ENCODE data around the gene HECA. TPM values are rescaled to one million over a fixed set of nuclear protein-coding genes. Genes with fewer than 3 reads are reported as not detected.
A peak's percentile ranks its signal among the peaks of the same experiment; 100 is the strongest.

Gene HECA
- total and polyA plus RNA-seq, 2 experiments from 2014 or later = 8.9 to 27.8 TPM

DNA sequence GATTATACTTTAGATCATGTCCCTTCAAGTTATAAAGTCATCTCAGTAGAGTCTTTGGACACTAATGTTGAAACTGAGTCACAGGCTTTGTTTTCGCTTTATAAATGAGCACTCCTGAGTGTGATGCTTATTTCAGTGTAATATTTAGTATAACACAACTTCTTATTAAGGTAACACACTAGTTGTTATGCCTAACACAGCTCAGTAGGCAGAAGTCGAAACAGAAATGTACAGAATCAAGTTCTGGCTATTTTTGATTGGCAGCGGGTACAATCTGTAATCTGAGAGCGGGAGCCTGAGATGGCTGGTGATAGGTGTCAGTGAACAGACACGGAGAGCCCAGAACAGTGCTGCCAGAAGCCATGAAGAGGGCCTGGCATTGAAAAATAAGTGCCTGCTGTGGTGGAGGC is 11.4 kb downstream of the HECA start:
- no peaks in the 10 kb centered on the region for H3K36me3 ChIP-seq (replicated peaks; ENCODE audit: insufficient read depth, low read depth)
- no peak overlapping the region for H3K4me3 ChIP-seq
- H3K4me2 ChIP-seq = no peak overlapping the region
- H3K9me2 ChIP-seq (replicated peaks; ENCODE audit: insufficient read depth) = no peaks in the 10 kb centered on the region
- no peaks in the 10 kb centered on the region for H3K27me3 ChIP-seq
- H3K9me3 ChIP-seq (ENCODE audit: low read depth) = no peaks in the 10 kb centered on the region
- TF ChIP-seq, protein P1, sequence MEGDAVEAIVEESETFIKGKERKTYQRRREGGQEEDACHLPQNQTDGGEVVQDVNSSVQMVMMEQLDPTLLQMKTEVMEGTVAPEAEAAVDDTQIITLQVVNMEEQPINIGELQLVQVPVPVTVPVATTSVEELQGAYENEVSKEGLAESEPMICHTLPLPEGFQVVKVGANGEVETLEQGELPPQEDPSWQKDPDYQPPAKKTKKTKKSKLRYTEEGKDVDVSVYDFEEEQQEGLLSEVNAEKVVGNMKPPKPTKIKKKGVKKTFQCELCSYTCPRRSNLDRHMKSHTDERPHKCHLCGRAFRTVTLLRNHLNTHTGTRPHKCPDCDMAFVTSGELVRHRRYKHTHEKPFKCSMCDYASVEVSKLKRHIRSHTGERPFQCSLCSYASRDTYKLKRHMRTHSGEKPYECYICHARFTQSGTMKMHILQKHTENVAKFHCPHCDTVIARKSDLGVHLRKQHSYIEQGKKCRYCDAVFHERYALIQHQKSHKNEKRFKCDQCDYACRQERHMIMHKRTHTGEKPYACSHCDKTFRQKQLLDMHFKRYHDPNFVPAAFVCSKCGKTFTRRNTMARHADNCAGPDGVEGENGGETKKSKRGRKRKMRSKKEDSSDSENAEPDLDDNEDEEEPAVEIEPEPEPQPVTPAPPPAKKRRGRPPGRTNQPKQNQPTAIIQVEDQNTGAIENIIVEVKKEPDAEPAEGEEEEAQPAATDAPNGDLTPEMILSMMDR (IDR thresholded peaks at IDR 0.05; ENCODE audit: poor library complexity) = no peak
- TF ChIP-seq EZH2phosphoT487 (IDR thresholded peaks at IDR 0.05; ENCODE audit: low read depth, severe bottlenecking, unreplicated experiment) = no peak
- TF ChIP-seq EZH2 (IDR thresholded peaks at IDR 0.05; ENCODE audit: borderline replicate concordance) = no peak
- H4K20me1 ChIP-seq (ENCODE audit: insufficient read depth, poor library complexity, severe bottlenecking) = peaks cover 3% of the 10 kb centered on the region
- no peak for DNase-seq (ENCODE audit: low spot score)
- H3K4me1 ChIP-seq (ENCODE audit: insufficient read depth) = peaks cover 32% of the 10 kb centered on the region
- no peak overlapping the region for H3K27ac ChIP-seq
- WGBS (ENCODE audit: low lambda C conversion rate, missing lambda C conversion rate) = 94% methylated on average over 5 of the region's 5 CpGs
- H2AFZ ChIP-seq = no peak overlapping the region
- peaks cover 86% of the 10 kb centered on the region for H3K79me2 ChIP-seq

DNA sequence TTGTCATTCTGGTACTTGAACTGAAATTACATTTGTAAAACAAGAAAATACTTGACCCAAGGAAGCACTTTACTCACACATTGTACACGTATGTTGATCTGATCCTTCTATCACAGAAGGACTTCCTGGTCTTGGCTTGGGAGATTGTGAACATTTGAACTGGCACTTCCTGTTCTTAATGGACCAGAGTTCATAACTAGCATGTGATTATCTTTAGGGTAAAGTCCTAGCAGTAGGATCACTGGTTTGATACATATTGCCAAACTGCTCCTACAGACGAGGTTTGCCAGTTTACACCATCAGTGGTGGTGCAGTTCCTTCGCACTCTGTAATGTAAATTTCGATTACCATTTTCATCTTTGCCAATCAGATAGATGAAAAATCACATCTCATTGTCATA is 12.7 kb downstream of the HECA start:
- Histone ChIP-seq H3K79me2 (peaks cover 84% of the 10 kb centered on the region), H3K27ac (peak overlapping the region; percentile 89), H3K4me2 (peak overlapping the region; percentile 60), H3K4me3 (no peak overlapping the region), H2AFZ (no peak overlapping the region), H3K9me2 (replicated peaks; ENCODE audit: insufficient read depth) (no peaks in the 10 kb centered on the region), H3K36me3 (replicated peaks; ENCODE audit: insufficient read depth, low read depth) (no peaks in the 10 kb centered on the region), H3K4me1 (ENCODE audit: insufficient read depth) (peaks cover 44% of the 10 kb centered on the region), H4K20me1 (ENCODE audit: insufficient read depth, poor library complexity, severe bottlenecking) (peaks cover 3% of the 10 kb centered on the region), H3K27me3 (no peaks in the 10 kb centered on the region), H3K9me3 (ENCODE audit: low read depth) (no peaks in the 10 kb centered on the region)
- DNase-seq (ENCODE audit: low spot score) = peak; percentile 44
- 80% methylated on average over 4 of the region's 4 CpGs for WGBS (ENCODE audit: low lambda C conversion rate, missing lambda C conversion rate)
- TF ChIP-seq EZH2phosphoT487 (IDR thresholded peaks at IDR 0.05; ENCODE audit: low read depth, severe bottlenecking, unreplicated experiment) = no peak

DNA sequence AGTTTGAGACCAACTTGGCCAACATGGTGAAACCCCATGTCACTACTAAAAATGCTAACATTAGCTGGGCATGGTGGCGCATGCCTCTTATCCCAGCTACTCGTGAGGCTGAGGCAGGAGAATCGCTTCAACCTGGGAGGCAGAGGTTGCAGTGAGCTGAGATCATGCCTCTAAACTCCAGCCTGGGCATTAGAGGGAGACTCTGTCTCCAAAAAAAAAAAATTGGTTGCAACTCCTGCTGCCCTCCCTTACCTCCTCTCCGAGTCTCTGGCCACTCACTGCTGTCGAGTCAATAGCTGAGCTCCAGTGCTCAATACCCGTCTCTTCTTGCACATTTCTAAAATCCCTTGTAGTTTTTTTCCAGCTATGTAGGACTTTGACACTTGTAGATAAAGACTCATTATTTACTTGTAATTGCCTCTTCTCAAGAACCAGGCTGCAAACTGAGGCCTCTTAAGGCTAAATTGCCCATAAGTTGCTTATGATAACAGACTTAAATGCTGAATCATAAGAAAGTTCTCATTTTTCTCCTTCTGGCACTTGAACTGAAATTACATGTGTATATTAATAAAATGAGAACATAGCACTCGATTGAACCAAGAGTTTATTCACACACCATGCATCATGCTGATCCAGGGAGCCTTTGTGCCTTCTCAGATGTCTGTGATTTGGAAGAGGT is 13.8 kb downstream of the HECA start:
- no peaks in the 10 kb centered on the region for H3K9me3 ChIP-seq (ENCODE audit: low read depth)
- peaks cover 3% of the 10 kb centered on the region for H4K20me1 ChIP-seq (ENCODE audit: insufficient read depth, poor library complexity, severe bottlenecking)
- no peaks in the 10 kb centered on the region for H3K27me3 ChIP-seq
- peaks cover 82% of the 10 kb centered on the region for H3K79me2 ChIP-seq
- H3K9me2 ChIP-seq (replicated peaks; ENCODE audit: insufficient read depth) = no peaks in the 10 kb centered on the region
- H2AFZ ChIP-seq = no peak overlapping the region
- DNase-seq (ENCODE audit: low spot score) = peak; percentile 36
- peak overlapping the region; percentile 60 for H3K4me2 ChIP-seq
- H3K4me1 ChIP-seq (ENCODE audit: insufficient read depth) = peaks cover 52% of the 10 kb centered on the region
- no peak for TF ChIP-seq EZH2 (IDR thresholded peaks at IDR 0.05; ENCODE audit: borderline replicate concordance)
- no peak for TF ChIP-seq EZH2phosphoT487 (IDR thresholded peaks at IDR 0.05; ENCODE audit: low read depth, severe bottlenecking, unreplicated experiment)
- TF ChIP-seq, protein P1 (IDR thresholded peaks at IDR 0.05; ENCODE audit: poor library complexity) = no peak
- WGBS (ENCODE audit: low lambda C conversion rate, missing lambda C conversion rate) = 72% methylated on average over 7 of the region's 7 CpGs
- H3K36me3 ChIP-seq (replicated peaks; ENCODE audit: insufficient read depth, low read depth) = no peaks in the 10 kb centered on the region
- H3K27ac ChIP-seq = peak overlapping the region; percentile 79
- no peak overlapping the region for H3K4me3 ChIP-seq

GRCh38 chr6:139149383-139149782 is 14.5 kb downstream of the HECA start:
- no peak for DNase-seq (ENCODE audit: low spot score)
- Histone ChIP-seq H3K79me2 (peaks cover 82% of the 10 kb centered on the region), H3K4me2 (peak overlapping the region; percentile 38), H3K4me3 (no peak overlapping the region), H3K9me3 (ENCODE audit: low read depth) (no peaks in the 10 kb centered on the region), H3K36me3 (replicated peaks; ENCODE audit: insufficient read depth, low read depth) (no peaks in the 10 kb centered on the region), H3K9me2 (replicated peaks; ENCODE audit: insufficient read depth) (no peaks in the 10 kb centered on the region), H4K20me1 (ENCODE audit: insufficient read depth, poor library complexity, severe bottlenecking) (peaks cover 3% of the 10 kb centered on the region), H3K4me1 (ENCODE audit: insufficient read depth) (peaks cover 55% of the 10 kb centered on the region), H2AFZ (no peak overlapping the region), H3K27me3 (no peaks in the 10 kb centered on the region), H3K27ac (peak overlapping the region; percentile 55)
- TF ChIP-seq EZH2 (IDR thresholded peaks at IDR 0.05; ENCODE audit: borderline replicate concordance) = no peak
- no peak for TF ChIP-seq EZH2phosphoT487 (IDR thresholded peaks at IDR 0.05; ENCODE audit: low read depth, severe bottlenecking, unreplicated experiment)
- TF ChIP-seq, protein P1 (IDR thresholded peaks at IDR 0.05; ENCODE audit: poor library complexity) = no peak
- WGBS (ENCODE audit: low lambda C conversion rate, missing lambda C conversion rate) = 83% methylated on average over 5 of the region's 5 CpGs

All from hepatocyte (in vitro differentiated cells).